Measurements from ENCODE around the gene DOHH.

DOHH gene

DNA sequence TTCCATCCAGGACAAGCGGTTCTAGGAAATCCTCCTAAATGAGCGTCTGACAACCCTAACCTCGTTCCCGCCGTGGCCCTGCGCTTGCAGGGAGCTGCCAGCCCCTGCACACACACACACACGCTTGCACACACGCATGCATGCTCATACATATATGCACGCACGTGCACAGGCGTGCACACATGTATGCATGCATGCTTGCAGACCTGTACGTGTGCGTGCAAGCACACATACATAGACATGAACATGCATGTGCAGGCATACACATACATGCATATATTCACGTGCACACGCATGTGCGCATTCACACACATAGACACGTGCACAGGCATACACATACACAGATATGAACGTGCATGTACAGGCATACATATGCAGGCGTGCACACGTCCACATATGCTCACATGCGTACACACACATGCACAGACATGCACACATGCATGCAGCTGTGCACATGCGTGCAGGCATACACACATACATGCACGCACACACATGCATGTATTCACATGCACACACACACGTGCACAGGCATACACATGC is 55.7 kb downstream of the DOHH start:
- TF ChIP-seq EP300 (IDR thresholded peaks at IDR 0.05; ENCODE audit: borderline replicate concordance) (no peak), ZBTB7A (IDR thresholded peaks at IDR 0.05; ENCODE audit: low read depth) (no peak), EGR1 (IDR thresholded peaks at IDR 0.05) (no peak), CREB1 (IDR thresholded peaks at IDR 0.05; ENCODE audit: low read depth) (no peak), TEAD4 (IDR thresholded peaks at IDR 0.05) (no peak)
- TF ChIP-seq, protein P1, sequence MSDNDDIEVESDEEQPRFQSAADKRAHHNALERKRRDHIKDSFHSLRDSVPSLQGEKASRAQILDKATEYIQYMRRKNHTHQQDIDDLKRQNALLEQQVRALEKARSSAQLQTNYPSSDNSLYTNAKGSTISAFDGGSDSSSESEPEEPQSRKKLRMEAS (IDR thresholded peaks at IDR 0.05): no peak

- TF ChIP-seq USF1 (IDR thresholded peaks at IDR 0.05) (no peak), CEBPB (IDR thresholded peaks at IDR 0.05) (no peak), TCF12 (IDR thresholded peaks at IDR 0.05; ENCODE audit: low read depth) (no peak), EP300 (IDR thresholded peaks at IDR 0.05; ENCODE audit: borderline replicate concordance) (no peak), REST (IDR thresholded peaks at IDR 0.05; ENCODE audit: low read depth) (no peak), CREB1 (IDR thresholded peaks at IDR 0.05; ENCODE audit: low read depth) (no peak), RAD21 (IDR thresholded peaks at IDR 0.05; ENCODE audit: low read depth) (no peak), EGR1 (IDR thresholded peaks at IDR 0.05) (no peak), ZBTB7A (IDR thresholded peaks at IDR 0.05; ENCODE audit: low read depth) (no peak), YY1 (IDR thresholded peaks at IDR 0.05; ENCODE audit: low read depth) (no peak), FOXM1 (IDR thresholded peaks at IDR 0.05; ENCODE audit: borderline replicate concordance, low read depth) (no peak), TAF1 (IDR thresholded peaks at IDR 0.05; ENCODE audit: low read depth) (no peak), NFIC (IDR thresholded peaks at IDR 0.05) (no peak), TEAD4 (IDR thresholded peaks at IDR 0.05) (no peak)
- TF ChIP-seq, protein P1 (IDR thresholded peaks at IDR 0.05): no peak
Observed at GRCh38 chr19:3443840-3444694, 56.4 kb downstream of the DOHH start.

DNA sequence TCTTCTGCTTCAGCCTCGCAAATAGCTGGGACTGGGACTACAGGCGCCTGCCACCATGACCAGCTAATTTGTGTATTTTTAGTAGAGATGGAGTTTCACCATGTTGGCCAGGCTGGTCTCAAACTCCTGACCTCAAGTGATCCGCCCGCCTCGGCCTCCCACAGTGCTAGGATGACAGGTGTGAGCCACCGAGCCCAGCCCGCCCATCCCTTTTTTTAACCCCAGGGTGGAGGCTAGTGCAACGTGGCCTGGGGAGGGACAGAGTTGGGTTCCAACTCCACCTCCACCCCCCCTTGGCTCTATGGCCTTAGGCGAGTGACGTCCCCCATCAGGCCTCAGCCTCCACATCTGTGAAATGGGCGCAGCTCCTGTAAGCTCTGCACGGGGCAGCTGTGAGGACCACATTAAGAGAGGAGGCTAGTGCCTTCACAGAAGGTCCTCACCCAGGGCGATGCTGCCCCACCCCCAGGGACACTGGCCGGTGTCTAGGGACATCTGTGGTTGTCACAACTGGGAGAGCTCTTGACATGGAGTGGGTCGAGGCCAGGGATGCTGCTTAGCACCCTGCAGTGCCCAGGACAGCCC is 57.9 kb downstream of the DOHH start:
- TF ChIP-seq NFIC (IDR thresholded peaks at IDR 0.05) (no peak), FOXM1 (IDR thresholded peaks at IDR 0.05; ENCODE audit: borderline replicate concordance, low read depth) (no peak), ZBTB7A (IDR thresholded peaks at IDR 0.05; ENCODE audit: low read depth) (no peak)

- TF ChIP-seq, protein P1 (IDR thresholded peaks at IDR 0.05): no peak
- TF ChIP-seq CEBPB (IDR thresholded peaks at IDR 0.05) (no peak), TAF1 (IDR thresholded peaks at IDR 0.05; ENCODE audit: low read depth) (no peak), FOXM1 (IDR thresholded peaks at IDR 0.05; ENCODE audit: borderline replicate concordance, low read depth) (no peak), TCF12 (IDR thresholded peaks at IDR 0.05; ENCODE audit: low read depth) (no peak), YY1 (IDR thresholded peaks at IDR 0.05; ENCODE audit: low read depth) (no peak), ZBTB7A (IDR thresholded peaks at IDR 0.05; ENCODE audit: low read depth) (no peak)
Observed at GRCh38 chr19:3441986-3442329, 58.5 kb downstream of the DOHH start.

GRCh38 chr19:3441089-3441985 is 59.1 kb downstream of the DOHH start:
- TF ChIP-seq TAF1 (IDR thresholded peaks at IDR 0.05; ENCODE audit: low read depth) (no peak), NFIC (IDR thresholded peaks at IDR 0.05) (no peak), YY1 (IDR thresholded peaks at IDR 0.05; ENCODE audit: low read depth) (no peak), TCF12 (IDR thresholded peaks at IDR 0.05; ENCODE audit: low read depth) (no peak), CEBPB (IDR thresholded peaks at IDR 0.05) (no peak), REST (IDR thresholded peaks at IDR 0.05; ENCODE audit: low read depth) (no peak), FOXM1 (IDR thresholded peaks at IDR 0.05; ENCODE audit: borderline replicate concordance, low read depth) (no peak), ZBTB7A (IDR thresholded peaks at IDR 0.05; ENCODE audit: low read depth) (no peak)
